ENCODE measurements around the gene HDAC8.
"Not testable (repeated sequence)": the region's sequence is repeated elsewhere in the genome, so short reads cannot be mapped to it uniquely, and the experiment has no call there.

The HDAC8 gene

DNA sequence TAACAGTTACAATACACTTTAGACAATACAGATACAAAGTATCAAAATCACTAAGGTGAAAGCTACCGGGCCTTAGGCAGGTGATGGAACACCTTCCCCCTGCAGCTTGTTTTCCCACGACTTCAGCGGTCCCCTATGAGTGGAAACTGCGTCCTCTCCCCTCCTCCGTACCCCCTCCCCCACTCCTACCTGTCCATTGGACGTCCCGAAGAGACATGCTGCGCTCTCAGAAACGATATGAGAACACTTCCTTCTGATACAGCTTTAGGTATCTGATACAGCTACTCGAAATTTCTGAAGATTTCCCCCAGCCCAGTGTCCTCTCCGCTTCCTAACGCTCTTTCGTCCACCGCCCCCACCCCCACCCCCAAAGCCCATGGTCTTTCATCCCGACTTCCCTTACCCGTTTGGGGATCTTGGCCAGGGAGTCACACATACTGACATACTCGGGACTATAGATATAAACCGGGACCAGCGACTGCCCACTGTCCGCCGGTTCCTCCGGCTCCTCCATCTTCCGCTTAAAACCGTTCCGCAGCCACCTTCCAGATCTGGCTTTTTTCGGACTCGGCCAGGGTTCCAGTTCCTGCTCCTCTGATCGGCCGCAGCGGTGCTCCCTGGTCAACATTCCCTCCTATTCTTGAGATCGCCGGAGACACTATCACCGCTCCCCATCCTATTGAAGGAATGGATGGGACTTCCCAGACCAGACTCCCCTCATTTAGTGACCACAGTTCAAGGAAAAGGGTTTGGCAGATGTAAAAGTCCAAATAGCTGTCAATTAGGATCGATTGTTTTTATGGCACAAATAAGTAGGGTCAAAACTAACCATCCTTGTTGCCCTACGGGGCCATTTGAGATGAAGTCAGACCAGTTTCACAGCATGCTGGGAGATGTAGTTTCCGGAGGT lies at the start of gene HDAC8:
Gene HDAC8 (minus strand): TSS at position 596 of the 910 bp plus-strand sequence. CDS start 82 bp downstream, at position 514.
- DNase-seq (ENCODE audit: low read depth in 2 of 2): peak; percentile 25 to 31

- DNase-seq (ENCODE audit: low read depth in 2 of 2): no peak
Measured at GRCh38 chrX:72621625-72622485, 49.2 kb upstream of the HDAC8 start.

GRCh38 chrX:72621163-72621562 lies 48.5 kb upstream of the HDAC8 start:
- no peak for DNase-seq (ENCODE audit: low read depth in 2 of 2)

DNA sequence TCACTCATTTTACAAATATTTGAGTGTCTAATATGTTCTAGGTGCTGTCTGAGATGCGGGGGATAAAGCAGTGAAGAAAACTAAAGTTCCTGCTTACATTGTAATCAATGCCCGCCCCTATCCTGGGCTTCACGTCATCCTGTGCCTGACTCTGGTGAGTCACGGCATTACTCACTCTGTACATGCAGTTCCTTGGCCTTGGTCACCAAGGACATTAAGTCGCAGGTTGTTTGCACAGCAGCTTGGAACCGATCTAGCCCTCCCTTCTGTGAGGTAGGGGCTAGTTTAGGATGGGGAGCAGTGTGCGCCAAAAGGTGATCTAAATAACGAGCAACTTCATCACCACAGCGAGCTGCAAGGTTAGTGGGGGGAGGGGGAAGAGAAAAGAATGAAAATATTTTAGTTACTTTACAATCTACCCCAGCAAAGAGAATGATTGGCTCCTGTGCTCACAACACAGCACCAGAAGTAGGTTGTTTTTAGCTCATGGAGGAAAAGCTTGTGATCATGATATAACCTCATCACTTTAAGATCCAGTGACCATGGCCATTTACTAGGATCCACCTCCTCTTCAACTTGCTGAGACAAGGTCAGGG lies 48.0 kb upstream of the HDAC8 start:
- DNase-seq (ENCODE audit: low read depth in 2 of 2): peak; percentile 9 to 37

DNA sequence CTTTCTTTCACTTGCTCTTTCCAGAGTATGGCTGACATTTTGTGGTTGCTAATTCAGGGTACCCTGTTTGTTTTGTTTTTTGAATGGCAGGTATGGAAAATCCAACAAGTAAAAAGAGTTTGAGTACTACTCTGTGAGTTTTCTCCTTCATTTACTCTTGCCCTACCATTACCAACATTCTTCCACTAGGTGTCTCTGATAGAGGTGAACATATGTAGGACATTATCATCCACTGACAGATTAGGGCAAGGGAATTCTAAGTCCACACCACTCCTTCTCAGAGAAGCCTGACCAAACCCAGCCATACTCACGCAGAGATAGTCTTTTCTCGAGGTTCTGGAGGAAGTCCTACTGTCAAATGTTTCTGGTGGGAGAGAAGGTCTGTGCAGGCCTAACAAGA lies 36.7 kb upstream of the HDAC8 start:
- no peak for DNase-seq (ENCODE audit: low read depth in 2 of 2)

GRCh38 chrX:72604705-72605104 lies 32.1 kb upstream of the HDAC8 start:
- DNase-seq (ENCODE audit: low read depth in 2 of 2): no peak

DNA sequence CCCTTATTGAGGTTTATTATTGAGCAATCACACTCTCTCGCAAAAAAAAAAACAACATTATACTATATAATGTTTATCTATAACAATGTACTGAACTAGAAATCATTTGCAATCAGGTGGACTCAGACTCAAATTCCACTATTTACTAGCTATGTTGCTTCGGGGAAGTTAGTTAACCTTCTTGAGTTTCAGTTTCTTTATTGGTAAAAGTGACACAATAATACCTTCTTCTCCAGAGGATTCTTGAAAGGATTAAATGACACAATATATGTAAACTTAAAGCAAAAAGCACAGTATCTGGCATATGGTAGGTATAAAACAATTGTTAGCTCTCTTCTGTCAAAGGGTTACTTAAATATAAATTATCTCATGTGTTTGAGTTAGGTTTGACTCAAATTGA lies 31.5 kb upstream of the HDAC8 start:
- no peak for DNase-seq (ENCODE audit: low read depth in 2 of 2)

DNA sequence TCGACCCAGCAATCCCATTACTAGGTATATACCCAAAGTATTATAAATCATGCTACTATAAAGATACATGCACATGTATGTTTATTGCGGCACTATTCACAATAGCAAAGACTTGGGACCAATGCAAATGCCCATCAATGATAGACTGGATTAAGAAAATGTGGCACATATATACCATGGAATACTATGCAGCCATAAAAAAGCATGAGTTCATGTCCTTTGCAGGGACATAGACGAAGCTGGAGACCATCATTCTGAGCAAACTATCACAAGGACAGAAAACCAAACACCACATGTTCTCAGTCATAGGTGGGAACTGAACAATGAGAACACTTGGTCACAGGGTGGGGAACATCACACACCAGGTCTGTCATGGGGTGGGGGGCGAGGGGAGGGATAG lies 18.4 kb upstream of the HDAC8 start:
- not testable (repeated sequence) for DNase-seq (ENCODE audit: low read depth in 2 of 2)

DNA sequence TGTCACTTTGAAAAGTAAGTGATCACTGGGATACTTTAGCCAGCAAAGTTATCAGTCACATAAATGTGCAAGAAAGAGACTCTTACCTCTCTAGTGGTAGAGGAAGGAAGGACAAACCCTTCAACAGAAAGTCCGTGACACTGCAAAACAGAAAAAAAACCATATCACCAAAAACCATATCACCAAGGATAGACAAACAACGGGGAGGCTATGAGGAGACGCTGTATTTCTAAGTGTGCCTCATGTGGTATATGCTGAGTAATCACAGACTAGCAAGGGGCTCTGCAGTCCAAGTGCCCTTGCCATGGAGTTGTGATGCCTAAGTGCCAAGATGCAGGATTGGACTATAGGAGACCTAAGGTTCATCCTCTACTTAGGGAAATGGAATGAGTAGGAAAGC lies 11.5 kb upstream of the HDAC8 start:
- DNase-seq (ENCODE audit: low read depth in 2 of 2): no peak

DNA sequence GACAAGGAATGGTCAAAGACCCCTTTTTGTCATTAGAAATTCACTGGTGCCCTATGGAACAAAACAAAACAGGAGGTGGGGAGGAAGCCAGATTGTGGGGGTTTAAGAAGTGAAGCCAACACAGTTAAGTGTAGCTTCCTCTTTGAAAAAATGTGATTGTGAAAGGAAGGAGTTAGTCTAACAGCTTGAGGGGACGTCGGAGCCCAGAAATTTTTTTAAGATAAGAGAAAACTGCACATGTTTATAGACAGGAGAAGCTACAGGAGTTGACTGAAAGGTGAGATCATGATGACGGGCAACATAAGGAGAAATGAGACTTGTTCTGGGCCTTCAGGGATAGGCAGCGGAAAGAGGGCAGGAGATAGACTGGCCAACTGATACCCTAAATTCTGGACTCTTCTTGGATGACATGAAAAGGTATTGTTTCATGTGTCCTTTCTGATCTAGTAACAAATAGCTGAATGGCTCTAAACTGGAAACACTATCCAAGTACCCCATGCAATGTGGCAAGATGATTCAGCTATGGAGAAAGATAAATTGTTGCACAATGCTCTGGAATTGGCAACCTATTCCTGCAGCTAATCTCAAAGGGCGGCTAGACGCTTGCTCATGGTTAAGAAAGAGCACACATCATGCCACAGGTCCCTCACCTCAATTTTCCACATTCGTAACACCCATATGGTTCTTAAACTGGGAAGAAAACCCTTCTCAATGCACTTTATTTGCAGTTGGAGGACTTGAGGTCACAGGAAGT lies 3.7 kb upstream of the HDAC8 start:
- no peak for DNase-seq (ENCODE audit: low read depth in 2 of 2)

GRCh38 chrX:72573158-72573511 lies 492 bp upstream of the HDAC8 start:
- no peak for DNase-seq (ENCODE audit: low read depth in 2 of 2)

DNA sequence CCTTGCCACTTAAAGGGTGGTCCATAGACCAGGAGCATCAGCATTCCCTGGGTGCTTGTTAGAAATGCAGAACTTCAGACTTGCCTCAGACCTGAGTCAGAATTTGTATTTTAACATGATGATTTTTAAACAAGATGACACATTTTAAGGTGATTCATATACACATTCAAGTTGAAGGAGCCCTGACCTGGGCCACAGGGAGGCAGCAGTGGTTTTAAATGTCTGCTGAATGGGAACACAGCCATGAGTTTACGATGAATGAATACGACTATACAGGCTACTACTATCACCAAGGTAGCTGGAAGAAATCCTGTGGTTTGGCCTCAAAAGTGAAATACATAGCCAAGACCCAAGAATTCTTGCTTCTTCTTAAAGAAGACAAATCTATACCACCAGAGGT lies 2.9 kb downstream of the HDAC8 start:
- no peak for DNase-seq (ENCODE audit: low read depth in 2 of 2)

DNA sequence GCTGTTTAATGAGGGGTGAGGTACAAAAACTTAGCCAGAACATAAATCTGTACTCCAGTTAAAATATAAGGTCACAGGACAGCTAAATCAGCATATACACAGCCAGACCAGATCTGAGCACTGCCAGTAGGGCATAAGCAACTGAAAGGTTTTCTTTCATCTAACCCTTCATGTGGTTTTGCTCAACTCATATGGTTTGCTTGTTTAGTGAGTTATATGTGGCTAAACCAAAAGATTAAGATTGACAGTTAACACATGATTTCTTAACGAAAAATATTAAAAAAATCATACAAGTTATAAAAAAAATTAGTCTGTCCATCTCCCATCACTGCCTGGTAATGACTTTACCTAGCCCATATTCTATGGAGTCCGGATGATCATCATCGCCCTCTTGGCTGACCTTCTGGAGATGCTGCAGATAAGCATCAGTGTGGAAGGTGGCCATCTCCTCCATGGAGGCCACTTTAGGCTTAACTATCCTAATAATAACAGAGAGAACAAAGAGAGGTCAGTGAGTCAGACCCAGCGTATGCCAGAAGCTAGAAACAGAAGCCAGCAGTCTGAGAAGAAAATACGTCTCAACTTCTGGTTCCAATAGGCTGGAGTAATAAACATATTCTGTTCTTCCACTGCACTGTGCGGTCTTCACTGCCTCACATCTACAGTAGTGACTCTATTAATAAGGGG lies 4.1 kb downstream of the HDAC8 start:
- DNase-seq (ENCODE audit: low read depth in 2 of 2): no peak

DNA sequence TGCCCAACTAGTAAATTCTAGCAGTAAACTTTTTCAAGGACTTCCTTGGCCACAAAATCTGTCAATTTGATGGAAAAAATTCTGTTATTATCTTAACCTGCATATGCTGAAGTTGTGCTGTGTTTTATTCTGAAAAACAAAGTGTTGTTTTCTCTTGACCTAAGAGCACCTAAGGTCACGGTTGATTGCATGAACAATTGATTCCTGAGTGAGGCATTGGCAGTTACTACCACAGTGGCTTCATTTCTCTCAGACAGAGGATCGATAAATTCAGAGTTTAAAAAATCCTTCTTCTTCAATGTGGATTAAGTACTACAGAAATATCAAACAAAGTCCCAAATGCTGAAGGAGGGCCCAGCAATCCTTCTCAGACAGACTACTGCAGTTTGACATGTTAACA lies 6.2 kb downstream of the HDAC8 start:
- DNase-seq (ENCODE audit: low read depth in 2 of 2): no peak

DNA sequence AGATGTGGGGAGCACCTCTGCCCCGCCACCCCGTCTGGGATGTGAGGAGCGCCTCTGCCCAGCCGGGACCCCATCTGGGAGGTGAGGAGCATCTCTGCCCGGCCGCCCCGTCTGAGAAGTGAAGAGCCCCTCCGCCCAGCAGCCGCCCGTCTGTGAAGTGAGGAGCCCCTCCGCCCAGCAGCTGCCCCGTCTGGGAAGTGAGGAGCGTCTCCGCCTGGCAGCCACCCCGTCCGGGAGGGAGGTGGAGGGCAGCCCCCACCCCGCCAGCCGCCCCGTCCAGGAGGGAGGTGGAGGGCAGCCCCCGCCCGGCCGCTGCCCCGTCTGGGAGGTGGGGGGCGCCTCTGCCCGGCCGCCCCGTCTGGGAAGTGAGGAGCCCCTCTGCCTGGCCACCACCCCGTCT lies 13.0 kb downstream of the HDAC8 start:
- DNase-seq (ENCODE audit: low read depth in 2 of 2): not testable (repeated sequence)

DNA sequence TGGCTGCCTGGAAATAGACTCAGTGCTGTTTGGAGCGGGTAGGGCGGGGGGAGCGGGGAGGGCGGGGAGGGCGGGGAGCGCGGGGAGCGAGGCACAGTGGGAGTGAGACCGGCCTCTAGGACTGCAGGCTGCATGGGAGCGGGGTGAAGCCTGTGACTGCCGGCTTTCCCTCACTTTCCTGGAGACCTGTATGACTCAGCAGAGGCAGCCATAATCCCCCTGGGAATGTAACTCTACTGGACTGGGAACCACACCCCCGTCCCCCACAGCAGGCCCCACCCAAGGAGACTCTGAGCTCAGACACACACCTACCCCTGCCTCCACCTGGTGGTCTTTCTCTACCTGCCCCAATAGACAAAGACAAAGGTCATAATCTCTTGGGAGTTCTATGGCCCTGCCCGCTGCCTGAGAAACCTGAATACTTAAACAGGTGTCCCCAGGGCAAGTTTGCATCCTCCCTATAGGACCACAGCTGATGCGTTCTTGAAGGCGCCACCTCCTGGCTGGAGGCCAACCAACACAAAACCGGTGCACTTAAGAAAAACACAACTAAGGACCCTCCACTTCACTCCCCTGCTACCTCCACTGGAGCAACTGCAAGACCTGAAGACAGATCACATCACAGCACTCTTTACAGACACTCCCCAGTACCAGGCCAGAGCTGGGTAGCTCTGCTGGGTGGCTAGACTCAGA lies 18.0 kb downstream of the HDAC8 start:
- no peak for DNase-seq (ENCODE audit: low read depth in 2 of 2)

- DNase-seq (ENCODE audit: low read depth in 2 of 2): not testable (repeated sequence)
Measured at GRCh38 chrX:72552443-72552842, 20.2 kb downstream of the HDAC8 start.

DNA sequence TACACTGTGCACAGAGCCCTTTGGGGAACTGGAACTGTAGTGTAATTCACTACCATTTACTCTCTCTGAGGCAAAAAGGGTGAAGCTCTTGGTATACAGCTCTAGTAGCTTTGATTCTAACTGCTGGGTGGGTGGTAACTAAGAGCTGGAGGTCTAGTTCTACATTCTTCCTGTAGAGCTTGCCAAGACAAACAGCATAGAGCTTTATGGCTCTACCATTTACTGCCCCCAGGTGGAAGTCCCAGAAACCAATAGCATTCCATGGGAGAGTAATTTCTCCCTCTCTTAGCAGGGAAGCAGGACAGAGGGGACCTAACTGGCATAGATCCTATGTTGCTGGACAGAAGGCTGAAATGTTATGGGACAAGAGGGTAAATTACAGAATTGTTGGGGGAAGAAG lies 26.7 kb downstream of the HDAC8 start:
- DNase-seq (ENCODE audit: low read depth in 2 of 2): no peak

DNA sequence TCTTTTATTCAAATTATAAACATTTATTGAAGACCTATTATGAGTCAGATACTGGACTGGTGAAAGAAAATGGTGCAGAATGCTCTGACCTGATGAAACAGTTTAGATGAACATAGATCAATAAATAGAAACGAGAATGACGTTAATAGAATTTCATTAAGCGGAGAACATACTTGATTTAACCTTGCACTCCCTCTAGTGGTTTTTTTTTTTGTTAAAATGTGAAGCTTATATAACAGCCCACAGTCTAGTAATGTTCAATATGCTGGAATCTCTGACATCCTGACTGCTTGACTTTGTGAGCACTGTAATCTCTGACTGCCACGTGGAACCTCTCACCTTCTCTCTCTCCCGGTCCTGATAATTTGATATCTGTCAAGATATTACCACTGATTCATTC lies 32.3 kb downstream of the HDAC8 start:
- no peak for DNase-seq (ENCODE audit: low read depth in 2 of 2)

DNA sequence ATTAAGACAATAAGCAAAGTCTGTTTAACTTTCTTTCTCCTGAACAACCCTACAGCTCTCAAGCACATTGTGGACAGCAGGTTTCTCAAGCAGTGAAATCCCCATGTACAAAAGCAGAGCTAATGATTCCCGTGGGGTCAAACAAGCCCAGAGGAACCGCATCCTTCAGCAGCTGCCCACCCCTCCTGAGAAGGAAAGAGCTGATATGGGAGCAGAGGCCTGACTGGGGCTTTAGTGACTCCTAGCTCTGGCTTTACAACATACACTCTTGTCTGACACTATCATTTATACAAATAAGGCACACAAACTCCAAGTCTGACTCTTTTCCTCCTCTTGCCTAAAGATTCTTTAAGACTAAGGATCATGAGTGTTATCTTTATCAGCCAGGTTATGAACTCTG lies 32.8 kb downstream of the HDAC8 start:
- DNase-seq (ENCODE audit: low read depth in 2 of 2): no peak

DNA sequence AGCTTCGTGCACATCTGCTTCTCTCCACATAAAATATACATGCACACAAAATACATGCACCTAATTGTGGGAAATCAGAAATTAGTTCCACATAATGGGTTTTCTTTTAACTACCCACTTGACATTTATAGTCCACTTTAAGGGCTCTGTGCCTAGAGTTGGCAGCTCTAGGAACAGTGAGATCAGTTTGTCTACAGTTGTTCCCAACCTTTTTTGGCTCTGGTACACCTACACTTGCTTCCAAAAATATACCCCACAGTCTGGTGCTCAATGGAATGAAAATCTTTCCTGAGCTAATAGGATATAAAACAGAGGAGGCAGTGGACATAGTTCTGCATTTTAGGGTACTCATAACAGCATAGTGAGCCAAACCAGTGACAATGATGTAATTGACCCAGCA lies 36.1 kb downstream of the HDAC8 start:
- no peak for DNase-seq (ENCODE audit: low read depth in 2 of 2)

Measured in stimulated activated CD8-positive, alpha-beta memory T cell treated with anti-CD3 and anti-CD28 coated beads, Interleukin-2, amount 100 ng/mL, for 48 hours (primary cell).